GM19438 (cell line): Measurements from ENCODE around the gene COA3.

ENCODE experiments used
- ATAC-seq: cut with Tn5 transposase; IDR thresholded peaks from one replicate; pipeline ENCODE4 v1.9.1; 2021; ENCODE audit warnings: low read depth; ENCODE audit not compliant: unreplicated experiment

Gene COA3

DNA sequence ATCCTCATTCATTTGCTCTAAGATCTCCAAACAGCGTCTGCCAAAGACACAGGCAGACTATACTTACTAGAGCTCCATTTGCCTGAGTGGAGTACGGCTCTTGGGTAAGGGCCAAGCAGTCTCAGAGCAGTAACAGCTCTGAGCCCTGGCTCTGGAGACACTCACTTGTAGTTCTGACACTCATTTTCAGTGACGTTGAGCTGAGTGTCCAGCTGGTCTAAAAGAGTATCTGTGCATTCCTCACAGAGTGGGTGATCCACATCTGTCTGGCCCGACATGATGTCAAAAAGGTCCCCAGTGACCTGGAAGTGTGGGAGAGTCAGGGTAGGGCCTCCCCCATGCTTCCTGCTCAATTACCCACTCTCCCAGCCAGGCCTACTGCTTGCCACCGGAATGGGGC lies 19.9 kb upstream of the COA3 start:
- ATAC-seq = no peak

DNA sequence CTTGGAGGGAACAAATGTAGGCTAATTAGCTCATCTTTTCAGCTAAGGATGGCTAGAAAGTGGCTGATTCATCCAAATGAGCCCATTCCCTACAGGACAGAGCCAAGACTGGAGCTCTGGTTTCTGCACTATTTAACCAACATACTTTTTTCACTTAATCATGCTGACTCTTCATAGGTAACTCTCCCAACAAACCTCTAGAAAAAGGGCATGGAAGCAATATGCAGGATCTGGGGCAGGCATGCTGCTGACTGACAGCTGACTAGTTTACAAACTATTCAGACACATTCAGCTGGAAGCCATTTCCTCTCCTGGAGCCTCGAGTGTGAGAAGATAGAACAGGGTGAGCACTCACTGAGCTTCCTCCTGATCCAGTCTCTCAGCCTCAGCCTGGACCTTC lies 19.4 kb upstream of the COA3 start:
- no peak for ATAC-seq

DNA sequence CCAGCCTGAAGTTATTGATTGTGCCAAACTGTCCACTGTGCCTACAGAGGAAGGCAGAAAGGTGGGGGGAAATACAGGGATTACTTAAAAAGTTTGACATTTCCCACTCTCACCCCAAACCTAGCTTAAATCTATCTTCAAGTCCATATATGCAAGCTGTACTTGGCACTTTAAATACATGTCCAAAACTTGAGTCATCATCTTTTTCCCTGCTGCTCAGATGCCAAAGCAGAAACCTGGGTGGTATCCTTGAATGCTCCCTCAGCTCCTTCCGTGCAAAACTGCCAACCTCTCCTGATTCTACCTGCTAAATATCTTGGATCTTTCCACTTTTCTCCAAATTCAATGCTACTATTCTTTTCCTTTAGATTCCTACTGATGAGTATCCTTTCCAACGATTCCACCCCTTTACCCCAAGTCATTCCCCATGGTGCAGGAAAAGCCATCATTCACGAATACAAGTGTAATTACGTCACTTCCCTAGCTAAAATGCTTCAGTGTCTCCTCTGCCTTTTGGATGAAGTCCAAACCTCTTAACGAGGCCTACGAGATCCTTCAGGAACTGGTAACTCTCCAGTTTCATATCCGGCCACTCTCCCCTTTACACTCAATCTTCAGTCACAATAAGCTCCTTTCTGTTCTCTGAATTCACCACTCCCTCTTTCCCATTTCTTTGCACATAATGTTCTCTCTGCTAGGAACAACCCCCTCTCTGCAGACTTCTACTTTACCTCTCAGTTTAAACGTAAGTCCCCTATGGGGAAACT lies 16.3 kb upstream of the COA3 start:
- no peak for ATAC-seq

DNA sequence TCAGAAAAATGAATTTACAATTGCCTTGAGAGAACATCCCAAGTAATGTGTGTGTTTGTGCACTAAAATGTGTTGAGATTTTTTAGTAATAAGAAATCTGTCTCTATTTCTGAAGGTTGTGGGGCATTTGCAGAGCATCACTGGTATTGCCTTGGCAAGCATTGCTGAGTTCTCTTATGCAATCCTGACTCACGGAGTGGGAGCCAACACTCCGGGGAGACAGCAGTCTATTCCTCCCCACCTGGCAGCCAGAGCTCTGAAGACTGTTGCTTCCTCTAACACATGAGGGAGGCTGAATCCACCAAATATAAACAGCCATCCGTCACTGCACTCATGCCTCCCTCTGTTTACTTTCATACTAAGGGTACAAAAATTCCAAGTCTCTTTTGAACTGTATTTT lies 10.7 kb upstream of the COA3 start:
- no peak for ATAC-seq

DNA sequence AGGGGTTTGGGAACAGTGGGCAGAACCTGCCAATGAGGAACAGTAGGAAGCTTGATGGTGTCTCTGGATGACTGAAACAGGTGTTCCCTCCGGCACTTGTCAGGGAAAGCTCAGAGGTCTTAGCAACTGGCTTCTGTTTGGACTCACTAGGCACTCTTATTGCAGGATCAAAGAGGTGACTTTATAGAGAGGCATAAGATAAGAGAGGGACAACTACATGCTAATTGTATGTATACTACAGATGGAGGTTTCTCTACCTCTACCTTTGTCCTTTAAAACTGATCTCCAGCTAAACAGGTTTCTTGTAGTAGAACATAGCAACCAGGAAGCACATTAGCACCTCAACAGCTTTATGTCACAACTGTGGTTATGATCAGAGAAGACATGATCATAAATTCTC lies 7.7 kb upstream of the COA3 start:
- no peak for ATAC-seq

DNA sequence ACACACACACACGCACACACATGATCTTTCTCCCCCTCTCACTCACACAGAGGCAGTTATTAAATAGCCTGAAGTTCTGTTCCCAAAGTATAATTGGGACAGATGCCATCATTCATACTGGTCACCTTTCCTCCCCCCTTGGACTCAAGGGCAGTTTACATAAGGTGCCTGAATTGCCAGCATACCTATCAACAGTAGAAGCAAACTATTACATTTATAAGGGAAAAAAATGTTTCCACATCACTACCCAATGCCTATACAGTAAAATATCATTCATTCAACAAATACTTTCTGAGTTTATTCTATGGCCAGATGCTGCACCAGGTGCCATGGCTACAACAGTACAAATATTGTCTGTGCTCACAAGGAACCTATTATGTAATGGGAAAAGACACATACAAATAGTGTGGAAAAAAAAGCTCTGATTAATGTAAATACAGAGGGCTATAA lies 6.4 kb upstream of the COA3 start:
- no peak for ATAC-seq

DNA sequence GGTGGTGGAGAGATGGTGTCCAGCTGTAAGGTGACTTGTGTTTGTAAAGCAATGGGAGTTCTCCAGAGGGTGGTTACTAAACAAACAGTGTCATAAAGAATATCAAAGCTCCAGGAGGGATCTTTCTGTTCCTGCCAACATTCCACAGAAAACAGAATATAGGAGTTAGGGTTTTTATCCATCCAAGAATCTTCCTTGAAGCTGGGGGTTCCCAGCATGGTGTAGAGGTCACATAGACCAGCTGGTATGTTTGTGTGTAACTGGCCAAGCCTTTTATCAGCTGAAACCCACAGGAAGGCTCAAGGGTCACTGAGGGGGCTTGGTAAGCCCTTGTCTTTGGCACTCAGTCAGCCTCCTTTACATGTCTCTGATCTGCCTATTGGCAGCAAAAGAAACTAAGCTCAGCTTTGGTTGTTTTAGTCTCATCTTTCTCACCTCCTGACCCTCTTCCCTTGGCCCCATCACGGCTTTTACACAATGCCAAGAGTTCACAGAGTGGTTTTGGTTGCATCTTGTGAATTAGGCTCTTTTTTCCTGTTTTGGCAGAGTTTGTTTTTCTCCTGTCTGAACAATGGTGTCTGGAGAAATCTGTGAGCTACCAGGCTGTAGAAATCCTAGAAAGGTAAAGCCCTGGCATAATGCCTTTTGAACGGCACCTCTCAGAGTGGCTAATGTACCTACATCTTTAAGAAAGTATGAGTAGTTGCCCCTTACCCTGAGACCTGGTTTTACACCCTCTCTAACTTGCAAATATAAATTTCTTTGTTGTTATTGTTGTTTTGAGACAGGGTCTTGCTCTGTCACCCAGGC lies 4.8 kb upstream of the COA3 start:
- no peak for ATAC-seq

DNA sequence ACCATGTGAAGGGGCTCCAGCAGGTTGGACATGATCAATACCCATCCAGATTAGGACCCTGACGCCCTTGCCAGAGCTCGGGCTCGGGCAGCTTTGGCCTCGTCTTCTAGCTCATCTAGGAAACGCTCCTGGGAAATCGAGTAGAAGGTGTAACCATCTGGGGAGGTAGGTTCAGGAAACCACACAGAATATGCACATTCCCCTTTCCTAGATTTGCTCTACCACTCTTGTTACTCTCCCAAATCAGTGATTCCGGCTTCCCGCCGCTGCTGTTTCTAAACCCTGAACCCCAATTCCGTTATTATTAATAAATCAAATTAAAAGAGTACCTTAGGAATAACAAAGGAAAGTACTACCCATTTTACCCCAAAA lies 507 bp downstream of the COA3 start:
- no peak for ATAC-seq

DNA sequence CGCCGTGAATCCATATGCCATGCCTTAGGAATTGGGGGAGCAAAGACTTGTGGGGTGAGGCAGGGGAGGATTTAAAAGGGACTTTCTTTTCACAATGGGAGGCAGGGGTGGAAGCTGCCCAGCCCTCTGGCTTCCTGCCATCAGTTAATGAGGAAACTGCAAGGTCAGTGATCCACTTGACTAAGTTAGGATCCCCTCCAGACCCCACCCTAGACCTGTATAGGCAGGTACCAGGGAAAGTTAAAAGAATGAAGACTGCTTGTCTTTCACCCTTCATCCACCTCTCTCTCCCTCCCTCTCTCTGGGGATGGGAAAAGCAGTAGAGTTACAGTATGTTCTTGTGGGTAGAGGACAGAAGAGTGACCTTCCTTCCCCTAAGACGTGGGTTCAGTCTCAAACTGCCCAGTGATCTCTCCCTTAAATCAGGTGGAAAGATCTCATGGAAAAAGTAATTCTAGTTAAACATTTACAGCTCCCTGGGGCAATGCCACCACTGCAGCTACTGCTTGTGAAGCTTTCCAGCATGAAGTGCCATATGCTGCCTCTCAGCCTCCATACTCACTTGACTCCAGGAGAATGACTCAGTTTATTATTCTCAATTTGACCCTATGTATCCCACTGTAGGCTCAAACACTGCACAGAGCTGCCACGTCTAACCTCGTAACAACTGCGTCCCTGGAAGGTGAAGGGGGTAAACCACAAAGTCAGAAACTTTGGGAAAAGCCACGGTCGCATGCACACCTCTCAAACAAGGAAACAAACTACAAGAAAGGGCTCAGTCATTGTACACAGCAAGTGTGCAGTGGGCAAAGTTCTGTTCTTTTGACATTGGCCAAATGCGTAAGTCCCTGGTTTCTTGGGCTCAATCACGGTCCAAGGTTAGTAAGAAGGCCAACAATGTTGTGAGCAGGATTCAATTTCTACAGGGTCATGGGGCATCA lies 1.2 kb downstream of the COA3 start:
- ATAC-seq = no peak

DNA sequence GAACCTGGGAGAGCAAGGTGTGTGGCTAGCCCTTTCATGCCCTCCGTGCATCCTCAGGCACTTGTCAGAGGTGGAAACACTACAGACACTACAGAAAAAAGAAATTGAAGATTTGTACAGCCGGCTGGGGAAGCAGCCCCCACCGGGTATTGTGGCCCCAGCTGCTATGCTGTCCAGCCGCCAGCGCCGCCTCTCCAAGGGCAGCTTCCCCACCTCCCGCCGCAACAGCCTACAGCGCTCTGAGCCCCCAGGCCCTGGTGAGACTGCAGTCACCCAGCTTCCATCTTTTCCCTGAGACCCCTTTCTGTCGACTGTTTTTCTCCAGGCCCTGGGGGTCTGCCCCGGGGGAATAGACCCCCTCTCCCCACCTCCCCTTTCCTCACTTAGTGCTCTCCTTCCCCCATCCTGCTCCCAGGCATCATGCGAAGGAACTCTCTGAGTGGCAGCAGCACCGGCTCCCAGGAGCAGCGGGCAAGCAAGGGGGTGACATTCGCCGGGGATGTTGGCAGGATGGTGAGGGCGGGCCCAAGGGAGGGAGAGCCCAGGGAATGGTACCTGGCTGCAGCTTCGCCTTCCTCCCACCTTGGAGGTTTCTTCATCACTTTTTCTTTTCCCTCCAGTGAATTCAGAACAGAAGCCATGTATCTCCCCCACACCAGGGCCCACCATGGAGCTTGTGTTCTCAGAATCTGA lies 2.3 kb downstream of the COA3 start:
- no peak for ATAC-seq

DNA sequence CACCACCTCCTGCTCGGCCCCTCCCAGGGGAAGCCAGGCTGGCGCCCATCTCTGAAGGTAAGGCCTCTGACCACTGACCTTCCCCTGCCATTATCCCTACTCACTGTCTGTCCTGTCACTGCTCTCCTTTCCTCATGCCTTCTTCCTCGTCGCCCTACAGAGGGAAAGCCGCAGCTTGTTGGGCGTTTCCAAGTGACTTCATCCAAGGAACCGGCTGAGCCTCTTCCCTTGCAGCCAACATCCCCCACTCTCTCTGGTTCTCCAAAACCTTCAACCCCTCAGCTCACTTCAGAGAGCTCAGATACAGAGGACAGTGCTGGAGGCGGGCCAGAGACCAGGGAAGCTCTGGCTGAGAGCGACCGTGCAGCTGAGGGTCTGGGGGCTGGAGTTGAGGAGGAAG lies 3.0 kb downstream of the COA3 start:
- ATAC-seq = no peak

DNA sequence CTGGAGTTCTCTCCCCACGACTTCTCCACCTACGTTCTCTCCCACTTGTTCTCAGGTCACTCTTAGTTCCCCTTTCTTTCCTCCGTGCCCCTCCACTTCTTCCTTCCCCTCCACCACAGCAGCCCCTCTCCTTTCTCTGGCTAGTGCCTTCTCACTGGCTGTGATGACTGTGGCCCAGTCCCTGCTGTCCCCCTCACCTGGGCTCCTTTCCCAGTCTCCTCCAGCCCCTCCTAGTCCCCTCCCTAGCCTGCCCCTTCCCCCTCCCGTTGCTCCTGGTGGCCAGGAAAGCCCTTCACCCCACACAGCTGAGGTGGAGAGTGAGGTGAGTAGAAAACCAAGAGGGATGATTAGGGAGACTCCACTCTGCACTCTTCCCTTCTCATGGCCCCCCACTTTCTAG lies 3.4 kb downstream of the COA3 start:
- no peak for ATAC-seq

DNA sequence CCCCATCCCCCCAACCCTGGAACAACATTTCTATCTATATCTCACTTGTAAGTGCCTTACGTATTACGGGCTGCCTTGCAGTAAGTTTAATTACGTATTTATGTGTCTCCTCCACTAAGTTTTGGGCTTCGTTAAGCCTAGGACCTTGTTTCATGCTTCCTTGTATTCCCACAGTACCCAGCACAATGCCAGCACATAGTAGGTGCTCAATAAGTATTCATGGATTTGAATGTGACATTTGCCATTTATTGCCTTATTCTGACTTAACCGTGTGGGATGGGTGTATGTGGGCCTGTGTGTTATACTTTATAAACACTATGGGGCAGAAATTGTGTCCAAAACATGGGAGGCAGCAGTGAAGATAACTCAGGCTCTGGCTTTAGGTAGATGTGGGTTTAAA lies 6.0 kb downstream of the COA3 start:
- ATAC-seq = no peak

DNA sequence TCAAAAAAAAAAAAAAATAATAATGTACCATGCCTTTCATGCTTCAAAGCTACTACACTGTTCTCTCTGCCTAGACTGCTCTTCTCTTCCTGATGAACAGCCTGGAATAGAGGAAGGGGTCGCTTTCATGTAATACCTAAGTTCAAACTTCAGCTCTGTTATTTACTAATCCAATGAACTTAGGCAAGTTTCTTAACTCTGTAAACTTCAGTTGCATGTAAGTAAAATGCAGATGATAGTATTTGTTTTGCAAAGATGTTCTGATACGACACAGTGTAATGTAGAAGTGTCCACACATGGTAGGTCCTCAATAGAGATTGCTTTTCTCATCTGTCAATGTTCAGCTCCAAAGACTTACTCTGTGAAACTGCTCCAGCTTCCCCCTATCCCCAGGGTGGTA lies 6.6 kb downstream of the COA3 start:
- ATAC-seq = no peak

DNA sequence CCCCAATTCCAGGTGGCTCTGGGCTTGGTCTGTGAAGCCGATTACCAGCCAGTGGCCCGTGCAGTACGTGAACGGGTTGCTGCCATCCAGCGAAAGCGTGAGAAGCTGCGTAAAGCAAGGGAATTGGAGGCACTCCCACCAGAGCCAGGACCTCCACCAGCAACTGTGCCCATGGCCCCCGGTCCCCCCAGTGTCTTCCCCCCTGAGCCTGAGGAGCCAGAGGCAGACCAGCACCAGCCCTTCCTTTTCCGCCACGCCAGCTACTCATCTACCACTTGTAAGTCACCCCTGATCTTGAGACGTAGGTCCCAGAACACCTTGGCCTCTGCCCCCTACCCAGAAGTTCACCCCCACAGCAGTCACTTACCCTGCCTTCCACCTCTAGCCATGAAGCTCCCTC lies 11.2 kb downstream of the COA3 start:
- no peak for ATAC-seq

DNA sequence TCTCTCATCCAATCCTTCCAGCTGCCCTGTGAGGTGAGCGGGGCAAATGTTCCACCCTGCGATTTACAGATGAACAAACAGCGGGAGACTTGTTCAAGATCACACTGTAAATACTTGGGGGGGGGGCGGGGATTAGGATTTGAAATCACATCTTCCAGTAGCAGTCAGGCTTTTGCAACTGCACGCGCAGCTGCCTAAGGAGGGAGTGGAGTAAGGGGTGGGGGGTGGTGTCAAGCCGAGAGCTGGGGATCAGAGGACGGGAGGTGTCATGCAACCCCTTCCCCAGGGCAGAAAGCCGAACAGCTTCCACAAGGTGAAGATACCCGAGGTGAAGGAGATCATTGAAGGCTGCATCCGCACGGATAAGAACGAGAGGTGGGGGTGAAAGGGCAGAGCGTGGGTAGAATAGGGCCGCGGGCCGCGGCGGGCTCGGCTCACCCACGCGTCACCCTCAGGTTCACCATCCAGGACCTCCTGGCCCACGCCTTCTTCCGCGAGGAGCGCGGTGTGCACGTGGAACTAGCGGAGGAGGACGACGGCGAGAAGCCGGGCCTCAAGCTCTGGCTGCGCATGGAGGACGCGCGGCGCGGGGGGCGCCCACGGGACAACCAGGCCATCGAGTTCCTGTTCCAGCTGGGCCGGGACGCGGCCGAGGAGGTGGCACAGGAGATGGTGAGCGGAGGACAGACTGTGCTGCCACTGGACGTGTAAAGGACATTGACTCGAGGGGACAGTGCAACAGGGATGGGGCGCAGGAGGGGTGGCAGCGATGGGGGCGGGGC lies 13.5 kb downstream of the COA3 start:
- no peak for ATAC-seq

DNA sequence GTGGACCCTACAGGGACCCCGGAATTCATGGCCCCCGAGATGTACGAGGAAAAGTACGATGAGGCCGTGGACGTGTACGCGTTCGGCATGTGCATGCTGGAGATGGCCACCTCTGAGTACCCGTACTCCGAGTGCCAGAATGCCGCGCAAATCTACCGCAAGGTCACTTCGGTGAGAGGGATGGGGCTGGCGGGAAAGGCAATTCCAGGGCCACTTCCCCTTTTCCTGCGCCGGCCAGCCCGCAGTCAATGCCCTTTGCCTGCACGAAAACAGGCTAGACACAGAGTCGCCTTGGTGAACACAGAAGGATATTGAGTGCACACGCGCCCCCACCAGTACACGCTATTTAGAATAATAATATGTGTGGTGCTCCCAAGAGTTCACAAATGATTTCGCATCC lies 14.1 kb downstream of the COA3 start:
- ATAC-seq = no peak

DNA sequence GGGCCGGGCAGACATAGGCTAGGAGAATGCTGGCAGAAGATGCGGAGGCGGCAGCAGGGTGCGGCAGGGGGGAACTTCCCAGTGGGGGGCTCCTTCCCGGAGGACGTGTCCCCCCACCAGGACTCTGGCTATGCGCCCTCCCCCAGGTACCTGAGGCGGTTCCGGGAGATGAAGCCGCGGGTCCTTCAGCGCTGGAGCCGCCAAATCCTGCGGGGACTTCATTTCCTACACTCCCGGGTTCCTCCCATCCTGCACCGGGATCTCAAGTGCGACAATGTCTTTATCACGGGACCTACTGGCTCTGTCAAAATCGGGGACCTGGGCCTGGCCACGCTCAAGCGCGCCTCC lies 14.7 kb downstream of the COA3 start:
- no peak for ATAC-seq

DNA sequence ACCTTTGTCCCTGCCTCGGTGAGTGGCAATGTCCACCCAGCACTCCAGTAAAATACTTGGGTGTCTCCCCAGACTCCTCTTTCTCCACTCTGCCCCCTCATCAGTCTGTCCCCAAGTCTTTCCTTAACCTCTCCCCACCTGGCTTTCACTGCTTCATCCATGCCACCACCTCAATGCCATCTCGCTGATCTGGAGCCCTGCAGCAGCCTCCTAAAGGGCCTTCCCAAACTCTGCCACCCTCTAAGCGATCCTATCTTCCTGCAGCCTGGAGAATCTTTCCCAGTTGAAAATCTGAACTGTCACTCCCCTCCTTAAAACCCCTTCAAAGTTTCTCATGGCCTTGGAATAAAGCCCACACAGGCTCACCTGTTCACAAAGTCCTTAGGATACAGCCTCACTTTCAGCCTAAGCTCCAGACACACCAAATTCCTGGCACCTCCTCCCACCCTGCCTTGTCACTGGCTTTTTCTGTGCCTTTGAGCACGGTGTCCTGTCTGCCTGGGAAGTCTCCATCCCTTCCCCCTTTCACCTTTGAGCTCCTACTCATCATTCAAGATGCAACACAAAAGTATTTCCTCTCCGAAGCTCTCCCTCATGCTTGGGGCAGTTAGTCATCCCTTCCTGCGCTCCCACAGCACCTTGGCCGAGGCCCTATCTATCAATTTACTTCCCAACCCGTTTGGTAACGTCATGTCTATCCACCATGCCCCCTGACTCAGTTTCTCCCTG lies 15.3 kb downstream of the COA3 start:
- no peak for ATAC-seq
